ENCODE results near the gene B3GNT9.

DNA sequence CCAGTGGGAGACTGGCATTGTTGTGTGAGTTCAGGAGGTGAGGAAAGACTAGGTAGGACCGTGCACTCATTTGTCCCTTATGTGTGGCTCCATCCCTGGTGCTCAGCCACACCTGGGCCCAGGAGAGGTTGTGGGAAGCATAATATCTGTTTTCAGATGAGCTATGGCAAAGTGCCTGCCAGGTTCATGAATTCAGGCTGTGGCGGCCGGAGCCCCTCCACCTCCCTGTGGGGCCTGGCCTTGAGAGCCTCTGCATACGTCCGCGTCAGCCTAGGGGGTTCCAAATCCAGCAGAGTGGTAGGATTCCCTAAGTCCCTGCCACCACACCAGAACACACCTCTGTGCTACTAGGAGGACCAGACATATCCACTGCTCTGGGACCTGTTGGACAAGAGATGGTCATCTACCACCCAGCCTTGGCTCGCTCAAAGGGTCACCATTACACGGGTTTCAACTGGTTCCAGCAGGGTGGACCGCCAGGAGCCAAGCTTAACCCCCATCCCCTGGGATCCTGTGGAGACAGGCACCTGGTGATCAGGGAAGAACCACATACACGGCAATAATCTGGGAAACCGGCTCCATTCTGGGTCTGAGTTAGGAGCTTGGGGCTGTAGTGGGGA is 2.0 kb downstream of the B3GNT9 start:
- TF ChIP-seq CTCF (IDR thresholded peaks at IDR 0.05) = no peak
- TF ChIP-seq POLR2A (IDR thresholded peaks at IDR 0.05) = no peak

All from heart left ventricle (tissue), 13 donors.